ENCODE results near the gene KIAA1191. TPM values are rescaled to one million over a fixed set of nuclear protein-coding genes. Genes with fewer than 3 reads are reported as not detected.
"Not testable (repeated sequence)": the region's sequence is repeated elsewhere in the genome, so short reads cannot be mapped to it uniquely, and the experiment has no call there.

KIAA1191 gene, protein sequence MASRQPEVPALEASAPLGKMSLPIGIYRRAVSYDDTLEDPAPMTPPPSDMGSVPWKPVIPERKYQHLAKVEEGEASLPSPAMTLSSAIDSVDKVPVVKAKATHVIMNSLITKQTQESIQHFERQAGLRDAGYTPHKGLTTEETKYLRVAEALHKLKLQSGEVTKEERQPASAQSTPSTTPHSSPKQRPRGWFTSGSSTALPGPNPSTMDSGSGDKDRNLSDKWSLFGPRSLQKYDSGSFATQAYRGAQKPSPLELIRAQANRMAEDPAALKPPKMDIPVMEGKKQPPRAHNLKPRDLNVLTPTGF
- total RNA-seq (2014; rRNA removed; shearing (Covaris generic)), result 30.6 and 39.5 TPM in 2 replicates
- polyA plus RNA-seq (2015; cell fraction: cytosol; rRNA removed), result 71.0 and 85.6 TPM in 2 replicates
- 28.4 and 35.1 TPM in 2 replicates for polyA plus RNA-seq (2015; cell fraction: nucleus; rRNA removed)

DNA sequence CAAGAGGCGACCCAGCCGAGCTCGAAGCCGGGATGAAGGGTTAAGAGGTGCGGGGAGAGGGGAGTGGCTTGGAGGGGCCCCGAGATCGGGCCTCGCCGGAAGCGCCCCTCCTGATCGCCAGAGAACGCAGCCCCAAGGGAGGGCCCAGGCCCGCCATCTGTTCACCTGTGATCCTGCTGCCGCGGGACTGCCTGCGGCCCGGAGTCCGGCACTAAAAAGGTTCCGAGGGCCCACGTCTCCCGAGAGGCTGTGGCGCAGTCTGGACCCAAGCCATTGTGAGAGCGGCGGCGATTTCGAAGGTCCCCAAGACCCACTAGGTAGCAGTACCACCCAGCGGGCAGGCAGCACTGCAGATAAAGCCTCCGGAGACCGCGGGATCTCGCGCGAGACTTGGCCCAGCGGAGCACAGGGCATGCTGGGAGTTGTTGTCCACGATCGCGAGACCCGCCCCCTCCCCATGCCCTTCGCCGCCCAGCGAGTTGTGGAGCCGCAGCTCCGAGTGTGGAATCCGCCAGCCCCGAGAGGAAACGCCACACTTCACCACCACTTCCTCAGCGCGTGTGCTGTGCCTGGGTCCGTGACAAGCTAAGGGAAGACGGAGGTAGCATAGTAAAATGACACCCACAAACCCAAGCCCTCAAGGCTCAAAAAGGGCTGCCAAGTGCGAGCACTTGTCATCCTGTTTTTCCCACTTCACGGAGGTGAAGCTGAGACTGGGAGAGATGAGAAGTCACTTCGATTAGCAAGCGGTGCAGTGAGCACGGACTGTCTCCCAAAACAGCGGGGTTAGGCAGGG lies at the start of gene KIAA1191:
TSS of gene KIAA1191 (minus strand) at position 328 of the 796 bp plus-strand sequence. CDS start 2,256 bp downstream, outside the sequence.
- in situ Hi-C loops (cut with HindIII; ENCODE audit: low pct_unique_long_range_greater_than_20kb, low sequenced_read_pairs), result no loop called here
- peak; percentile 86 for DNase-seq (ENCODE audit: low read depth, low spot score)

GRCh38 chr5:176410486-176411180 lies 49.1 kb upstream of the KIAA1191 start:
- DNase-seq (ENCODE audit: low read depth, low spot score), result no peak
- in situ Hi-C loops (cut with HindIII; ENCODE audit: low pct_unique_long_range_greater_than_20kb, low sequenced_read_pairs), result no loop called here

DNA sequence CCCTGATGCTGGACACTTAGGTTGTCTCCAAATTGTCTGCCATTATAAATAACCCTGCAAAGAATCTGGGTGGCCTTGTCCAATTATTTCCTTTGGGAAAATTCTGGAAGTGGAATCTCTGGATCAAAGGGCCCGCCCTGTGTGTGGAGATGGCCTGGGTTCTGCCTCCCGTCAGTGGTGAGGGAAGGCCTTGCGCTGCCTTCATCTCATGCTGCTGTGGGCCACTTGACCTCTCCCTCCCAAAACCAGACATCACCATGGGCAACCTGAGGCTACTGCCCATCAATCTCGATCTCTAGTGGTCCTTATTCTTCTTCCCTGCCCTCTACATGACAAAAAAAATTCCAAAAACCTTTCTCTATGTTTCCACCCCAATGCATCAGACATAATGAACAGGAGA lies 48.2 kb upstream of the KIAA1191 start:
- in situ Hi-C loops (cut with HindIII; ENCODE audit: low pct_unique_long_range_greater_than_20kb, low sequenced_read_pairs), result no loop called here
- DNase-seq (ENCODE audit: low read depth, low spot score), result no peak

DNA sequence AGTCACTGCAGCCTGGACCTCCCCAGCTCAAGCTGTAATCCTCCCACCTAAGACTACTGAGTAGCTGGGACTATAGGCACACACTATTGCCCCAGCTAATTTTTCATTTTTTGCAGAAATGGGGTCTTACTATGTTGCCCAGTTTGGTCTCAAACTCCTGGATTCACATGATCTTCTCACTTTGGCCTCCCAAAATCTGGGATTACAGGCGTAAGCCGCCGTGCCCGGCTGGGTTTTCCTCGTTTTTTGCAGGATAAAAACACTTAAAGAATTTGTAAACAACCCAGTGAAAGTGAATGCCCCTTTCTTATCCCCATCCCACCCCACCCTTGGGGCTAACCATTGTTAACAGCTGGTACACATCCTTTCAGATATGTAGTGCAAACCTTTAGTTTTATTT lies 47.0 kb upstream of the KIAA1191 start:
- DNase-seq (ENCODE audit: low read depth, low spot score), result no peak
- in situ Hi-C loops (cut with HindIII; ENCODE audit: low pct_unique_long_range_greater_than_20kb, low sequenced_read_pairs), result no loop called here

DNA sequence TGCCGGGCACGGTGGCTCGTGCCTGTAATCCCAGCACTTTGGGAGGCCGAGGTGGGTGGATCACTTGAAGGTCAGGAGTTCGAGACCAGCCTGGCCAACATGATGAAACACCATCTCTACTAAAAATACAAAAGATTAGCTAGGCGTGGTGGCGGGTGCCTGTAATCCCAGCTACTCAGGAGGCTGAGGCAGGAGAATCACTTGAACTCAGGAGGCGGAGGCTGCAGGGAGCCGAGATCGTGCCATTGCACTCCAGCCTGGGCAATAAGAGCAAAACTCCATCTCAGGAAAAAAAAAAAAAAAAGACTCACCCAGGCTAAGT lies 46.6 kb upstream of the KIAA1191 start:
- DNase-seq (ENCODE audit: low read depth, low spot score); in situ Hi-C loops (cut with HindIII; ENCODE audit: low pct_unique_long_range_greater_than_20kb, low sequenced_read_pairs): not testable (repeated sequence)

DNA sequence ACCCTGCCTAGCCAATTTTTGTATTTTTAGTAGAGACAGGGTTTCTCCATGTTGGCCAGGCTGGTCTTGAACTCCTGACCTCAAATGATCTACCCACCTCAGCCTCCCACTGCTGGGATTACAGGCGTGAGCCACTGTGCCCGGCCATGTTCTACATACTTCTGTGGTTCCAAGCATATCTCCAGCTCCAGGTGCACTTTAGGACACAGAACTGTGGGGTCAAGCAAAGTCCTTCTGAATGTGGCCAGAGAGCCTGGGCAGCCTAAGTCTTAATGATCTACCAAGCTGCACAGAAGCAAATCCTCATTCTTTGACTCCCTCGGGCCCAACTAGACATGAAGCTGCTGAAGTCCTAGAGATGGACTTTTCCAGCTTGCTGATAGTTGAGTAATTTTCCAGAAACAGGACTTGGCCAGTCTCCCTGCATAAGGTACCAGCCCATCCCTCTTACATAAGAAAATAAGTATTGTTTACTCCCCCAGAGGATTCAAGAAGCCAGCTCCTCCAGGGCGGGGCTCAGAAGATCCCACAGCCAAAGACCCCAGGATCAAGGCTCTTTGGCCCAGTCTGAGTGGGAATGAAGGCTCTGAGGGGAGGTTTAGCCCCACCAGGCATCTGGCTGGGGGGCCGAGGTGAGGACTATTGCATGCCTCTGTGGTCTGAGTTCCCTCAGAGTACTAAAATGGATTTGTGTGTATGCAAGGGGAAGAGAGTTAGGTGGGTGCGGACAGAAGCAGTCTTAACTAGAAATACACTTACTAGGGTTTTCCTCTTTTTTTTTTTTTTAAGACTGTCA lies 46.1 kb upstream of the KIAA1191 start:
- no peak for DNase-seq (ENCODE audit: low read depth, low spot score)
- in situ Hi-C loops (cut with HindIII; ENCODE audit: low pct_unique_long_range_greater_than_20kb, low sequenced_read_pairs), result no loop called here

GRCh38 chr5:176406436-176407052 lies 45.0 kb upstream of the KIAA1191 start:
- DNase-seq (ENCODE audit: low read depth, low spot score), result no peak
- in situ Hi-C loops (cut with HindIII; ENCODE audit: low pct_unique_long_range_greater_than_20kb, low sequenced_read_pairs), result no loop called here

DNA sequence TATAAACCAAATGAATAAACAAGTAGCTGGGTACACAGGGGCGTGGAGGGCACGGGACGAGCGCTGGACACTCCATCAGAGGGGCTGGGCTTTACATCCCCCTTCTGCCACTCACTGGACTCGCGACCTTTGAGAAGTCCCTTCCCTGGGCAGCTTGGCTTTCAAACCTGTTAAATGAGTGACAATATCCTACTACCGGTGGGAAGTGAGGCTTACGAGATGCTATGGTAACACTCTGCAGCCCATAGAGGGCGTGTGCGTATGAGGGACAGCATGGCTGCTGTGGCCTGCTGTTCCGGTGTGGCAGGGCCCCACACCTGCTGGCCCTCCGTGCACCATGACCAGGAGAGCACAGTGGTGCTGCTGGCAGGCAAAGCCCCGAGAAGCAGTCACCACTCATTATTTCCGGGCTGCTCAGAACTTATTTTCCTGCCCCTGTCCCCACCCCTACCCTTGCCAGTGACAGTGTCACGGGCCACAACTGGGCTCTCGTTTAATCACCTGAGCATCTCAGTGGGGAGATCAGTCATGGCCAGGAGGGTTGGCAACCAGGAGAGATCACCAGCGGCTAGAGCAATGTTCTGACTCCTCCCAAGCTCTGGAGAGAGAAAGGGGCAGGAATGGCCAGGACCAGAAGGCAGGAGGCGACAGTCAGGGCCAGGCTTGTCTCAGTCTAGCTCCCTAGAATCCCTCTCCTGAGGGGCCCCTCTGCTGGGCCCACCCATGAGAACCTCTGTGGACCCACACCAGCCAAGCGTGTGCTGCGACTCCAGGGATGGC lies 44.3 kb upstream of the KIAA1191 start:
- in situ Hi-C loops (cut with HindIII; ENCODE audit: low pct_unique_long_range_greater_than_20kb, low sequenced_read_pairs), result no loop called here
- DNase-seq (ENCODE audit: low read depth, low spot score), result peak; percentile 25

- in situ Hi-C loops (cut with HindIII; ENCODE audit: low pct_unique_long_range_greater_than_20kb, low sequenced_read_pairs), result no loop called here
- no peak for DNase-seq (ENCODE audit: low read depth, low spot score)
These were observed 40.0 kb upstream of the KIAA1191 start for GRCh38 chr5:176401281-176402205.

DNA sequence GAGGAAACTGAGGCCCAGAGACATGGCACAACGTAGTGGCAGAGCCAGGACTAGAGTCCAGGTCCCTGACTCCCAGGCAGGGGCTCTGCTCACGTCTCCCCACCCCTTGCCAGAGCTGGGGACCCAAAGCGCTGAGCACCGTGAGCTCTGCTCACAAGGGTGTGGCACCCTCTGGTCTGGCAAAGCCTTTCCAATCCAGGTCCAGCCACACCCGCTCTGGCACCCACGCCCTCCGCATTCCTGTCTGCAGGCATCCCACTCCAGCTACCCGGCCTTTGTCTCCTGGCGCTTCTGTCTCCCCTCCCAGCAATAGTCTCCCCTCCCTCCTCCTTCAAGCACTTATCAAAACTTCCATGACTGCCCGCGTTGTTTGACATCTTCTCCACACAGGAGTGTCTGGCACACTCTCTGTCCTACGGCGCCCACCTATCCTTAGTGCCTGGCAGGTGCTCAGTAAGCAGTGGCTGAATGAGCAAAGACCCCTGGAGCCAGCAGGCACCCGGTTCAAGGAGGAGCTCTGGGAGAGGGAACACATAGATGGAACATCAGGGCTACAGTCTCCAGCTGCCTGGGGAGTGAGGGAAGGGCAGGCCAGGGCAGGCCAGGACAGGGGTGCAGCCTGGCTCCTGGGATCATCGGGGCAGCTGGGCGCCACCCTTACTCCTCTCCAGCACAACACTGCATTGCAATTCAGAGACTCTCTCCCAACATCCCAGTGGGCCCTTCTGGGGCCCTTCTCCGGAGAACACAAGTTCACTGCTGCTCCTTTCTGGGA lies 39.0 kb upstream of the KIAA1191 start:
- in situ Hi-C loops (cut with HindIII; ENCODE audit: low pct_unique_long_range_greater_than_20kb, low sequenced_read_pairs), result no loop called here
- DNase-seq (ENCODE audit: low read depth, low spot score), result no peak

DNA sequence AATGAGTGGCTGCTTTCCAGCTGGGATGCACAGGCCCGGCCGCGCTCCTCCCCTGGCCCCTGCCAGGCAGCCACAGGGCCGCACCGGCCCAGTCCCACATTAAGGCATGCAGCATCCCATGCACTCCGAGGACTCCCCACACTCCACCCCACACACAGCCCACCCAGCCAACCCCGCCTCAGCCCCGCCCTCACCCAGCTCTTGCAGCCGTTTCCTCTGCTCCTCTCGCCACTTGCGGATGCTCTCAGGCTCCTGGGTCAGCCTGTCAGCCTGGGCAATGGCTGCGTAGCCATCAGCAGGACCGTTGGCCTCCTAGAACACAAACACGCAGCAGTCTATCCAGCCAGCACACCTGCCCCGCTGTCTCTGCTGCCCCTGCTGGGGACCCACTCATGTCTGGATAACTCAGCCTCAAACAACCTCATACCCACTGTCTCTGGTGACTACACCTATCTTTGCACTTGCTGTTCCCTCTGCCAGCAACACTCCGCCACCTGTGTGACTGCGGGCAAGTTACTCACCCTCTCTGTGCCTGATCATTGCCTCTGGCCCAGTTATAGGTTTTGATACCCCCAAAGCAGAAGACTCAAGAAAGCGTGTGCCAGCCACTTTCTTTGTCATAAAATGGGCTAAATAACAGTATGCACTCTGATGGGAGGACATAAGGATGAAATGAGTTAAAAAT lies 36.3 kb upstream of the KIAA1191 start:
- DNase-seq (ENCODE audit: low read depth, low spot score), result no peak
- in situ Hi-C loops (cut with HindIII; ENCODE audit: low pct_unique_long_range_greater_than_20kb, low sequenced_read_pairs), result no loop called here

DNA sequence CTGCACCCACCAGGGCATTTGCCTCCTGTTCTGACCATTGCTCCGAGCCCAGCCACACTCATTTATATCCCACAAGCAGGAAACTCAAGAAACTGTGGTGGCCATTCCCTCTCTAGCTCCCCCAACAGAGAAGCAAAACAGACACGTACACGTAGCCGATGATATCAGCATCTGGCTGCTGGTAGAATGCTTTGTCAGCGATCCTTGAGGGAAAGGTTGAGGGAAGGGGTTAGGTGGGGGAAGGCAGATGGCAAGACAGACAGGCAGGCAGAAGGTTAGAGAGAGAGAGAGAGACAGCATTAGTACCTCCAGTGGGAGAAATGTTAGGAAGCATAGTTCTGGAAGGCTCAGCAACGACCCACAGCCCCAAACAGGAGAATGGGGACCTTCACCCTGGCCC lies 34.8 kb upstream of the KIAA1191 start:
- in situ Hi-C loops (cut with HindIII; ENCODE audit: low pct_unique_long_range_greater_than_20kb, low sequenced_read_pairs), result no loop called here
- DNase-seq (ENCODE audit: low read depth, low spot score), result no peak

DNA sequence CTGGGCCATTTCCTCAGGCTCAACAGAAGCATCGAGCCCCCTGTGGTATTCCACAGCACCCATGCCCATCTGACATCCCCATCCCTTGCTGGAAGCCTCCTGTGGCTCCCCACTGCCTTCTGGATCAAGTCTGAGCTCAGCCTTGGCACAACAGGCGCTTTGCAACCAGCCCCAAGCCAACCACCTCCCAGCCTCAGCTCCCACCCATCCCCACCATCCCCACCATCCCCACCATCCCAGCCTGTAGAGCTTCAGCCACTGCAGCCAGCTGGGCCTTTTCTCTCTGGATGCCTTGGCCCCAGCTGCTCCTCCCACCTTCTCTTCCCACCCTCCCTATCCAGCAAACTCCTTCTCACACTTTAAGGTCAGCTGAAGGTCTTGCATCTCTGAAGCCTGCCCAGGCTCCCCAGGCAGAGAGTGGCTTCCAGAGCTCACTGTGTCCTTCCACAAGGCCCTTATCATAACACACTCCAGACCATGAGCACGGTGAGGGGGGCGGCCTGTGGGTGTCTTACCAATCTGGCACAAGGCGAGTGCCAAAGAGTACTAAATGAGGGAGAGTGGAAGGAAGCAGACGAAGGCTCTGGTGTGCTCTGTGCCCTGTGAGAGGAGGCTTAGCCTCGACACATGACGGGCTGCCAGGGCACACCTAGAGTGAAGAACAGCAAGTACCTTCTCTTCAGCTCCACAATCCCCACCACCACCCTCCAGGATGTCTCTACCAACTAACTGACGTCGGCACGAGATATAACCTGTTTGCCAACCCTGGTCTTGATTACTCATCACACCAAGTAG lies 33.5 kb upstream of the KIAA1191 start:
- in situ Hi-C loops (cut with HindIII; ENCODE audit: low pct_unique_long_range_greater_than_20kb, low sequenced_read_pairs), result no loop called here
- DNase-seq (ENCODE audit: low read depth, low spot score), result no peak

DNA sequence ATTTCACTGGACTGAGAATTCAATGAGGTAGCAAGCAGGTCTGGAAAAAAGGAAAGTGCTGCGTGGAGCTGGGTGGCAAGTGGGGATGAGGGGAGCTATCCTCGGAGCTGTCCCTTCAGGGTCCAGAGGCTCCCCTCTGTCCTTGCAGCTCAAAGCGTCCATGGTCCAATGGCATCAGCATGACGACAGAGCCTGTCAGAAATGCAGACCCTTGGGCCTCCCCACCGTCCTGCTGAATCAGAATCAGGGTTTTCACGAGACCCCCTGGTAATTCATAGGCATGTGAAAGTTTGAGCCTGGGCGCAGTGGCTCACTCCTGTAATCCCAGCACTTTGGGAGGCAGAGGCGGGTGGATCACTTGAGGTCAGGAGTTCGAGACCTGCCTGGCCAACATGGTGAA lies 32.5 kb upstream of the KIAA1191 start:
- DNase-seq (ENCODE audit: low read depth, low spot score), result no peak
- in situ Hi-C loops (cut with HindIII; ENCODE audit: low pct_unique_long_range_greater_than_20kb, low sequenced_read_pairs), result no loop called here
